Liver (tissue), 9 donors: Measurements from ENCODE around the gene EWSR1. TPM values are rescaled to one million over a fixed set of nuclear protein-coding genes. Genes with fewer than 3 reads are reported as not detected.

ENCODE experiments used
- DNase-seq: peaks from one replicate; pipeline ENCODE4 v3.0.0-alpha.2; 2017; ENCODE audit warnings: low spot score
- H3K27ac ChIP-seq, 2 donors: one replicate each; pipeline ENCODE4 v1.7.0; 2013; ENCODE audit warnings: inconsistent platforms in 2 of 2, low read length in 2 of 2, control low read depth in 1 of 2, low read depth in 1 of 2, mild to moderate bottlenecking in 1 of 2
- H3K27me3 ChIP-seq, 4 donors: one replicate each; pipeline versions ENCODE4 v1.6.1 to v1.7.0; 2013; ENCODE audit warnings: low read length in 3 of 4, inconsistent platforms in 1 of 4, mild to moderate bottlenecking in 1 of 4, moderate library complexity in 1 of 4; ENCODE audit not compliant: control insufficient read depth in 4 of 4, insufficient read depth in 4 of 4
- H3K36me3 ChIP-seq, 4 donors: one replicate each; pipeline versions ENCODE4 v1.6.1 to v1.7.0; 2013; ENCODE audit warnings: low read length in 3 of 4, mild to moderate bottlenecking in 3 of 4, low read depth in 1 of 4, moderate library complexity in 1 of 4; ENCODE audit not compliant: control insufficient read depth in 4 of 4, insufficient read depth in 3 of 4
- H3K4me1 ChIP-seq, 4 donors: one replicate each; pipeline versions ENCODE4 v1.6.1 to v1.7.0; 2013; ENCODE audit warnings: low read length in 3 of 4, mild to moderate bottlenecking in 3 of 4, moderate library complexity in 1 of 4; ENCODE audit not compliant: control insufficient read depth in 4 of 4, insufficient read depth in 4 of 4
- H3K4me3 ChIP-seq, 3 donors: one replicate each; pipeline versions ENCODE4 v1.6.1 to v1.7.0; 2013; ENCODE audit warnings: low read length in 3 of 3, control low read depth in 1 of 3, low read depth in 1 of 3, mild to moderate bottlenecking in 1 of 3
- H3K9ac ChIP-seq, 2 donors: one replicate each; pipeline ENCODE4 v1.7.0; 2013; ENCODE audit warnings: low read length in 2 of 2, mild to moderate bottlenecking in 2 of 2, moderate library complexity in 2 of 2, control low read depth in 1 of 2, low read depth in 1 of 2
- H3K9me3 ChIP-seq, 4 donors: one replicate each; pipeline versions ENCODE4 v1.6.1 to v1.7.0; 2013; ENCODE audit warnings: low read length in 3 of 4; ENCODE audit not compliant: control insufficient read depth in 4 of 4
- ATF3 ChIP-seq: IDR thresholded peaks from 2 replicates; pipeline ENCODE4 v1.6.1; 2016; ENCODE audit warnings: antibody characterized with exemption
- CTCF ChIP-seq: fragments of 150-350 bp; IDR thresholded peaks from 2 replicates; pipeline ENCODE4 v1.5.1; 2017; ENCODE audit warnings: improper control_type of control experiment, low read depth, low read length; ENCODE audit not compliant: missing input control
- EGR1 ChIP-seq, 2 donors: IDR thresholded peaks; 2 replicates each; pipeline ENCODE4 v1.6.1; 2016 to 2018; ENCODE audit warnings: antibody characterized with exemption in 2 of 2, low read depth in 2 of 2
- FOXA1 ChIP-seq: IDR thresholded peaks from 2 replicates; pipeline ENCODE4 v1.6.1; 2016; ENCODE audit warnings: antibody characterized with exemption
- FOXA2 ChIP-seq: IDR thresholded peaks from 2 replicates; pipeline ENCODE4 v1.6.1; 2016; ENCODE audit warnings: antibody characterized with exemption
- GABPA ChIP-seq, 2 donors: IDR thresholded peaks in 1 of 2; conservative IDR thresholded peaks in 1 of 2; 2 replicates each; pipeline ENCODE4 v1.6.1; 2016; ENCODE audit warnings: antibody characterized with exemption in 2 of 2, mild to moderate bottlenecking in 1 of 2, moderate library complexity in 1 of 2
- HNF4A ChIP-seq, 2 donors: conservative IDR thresholded peaks; 2 replicates each; pipeline ENCODE4 v1.6.1; 2016; ENCODE audit warnings: antibody characterized with exemption in 2 of 2, mild to moderate bottlenecking in 2 of 2
- HNF4G ChIP-seq: IDR thresholded peaks from 2 replicates; pipeline ENCODE4 v1.6.1; 2016; ENCODE audit warnings: antibody characterized with exemption
- JUND ChIP-seq, 2 donors: IDR thresholded peaks; 2 replicates each; pipeline ENCODE4 v1.6.1; 2016; ENCODE audit warnings: antibody characterized with exemption in 2 of 2
- MAX ChIP-seq: IDR thresholded peaks from 2 replicates; pipeline ENCODE4 v1.6.1; 2016; ENCODE audit warnings: antibody characterized with exemption
- NR2F2 ChIP-seq: IDR thresholded peaks from 2 replicates; pipeline ENCODE4 v1.6.1; 2016; ENCODE audit warnings: antibody characterized with exemption
- RAD21 ChIP-seq, 2 donors: IDR thresholded peaks; 2 replicates each; pipeline ENCODE4 v1.6.1; 2016; ENCODE audit warnings: antibody characterized with exemption in 2 of 2, mild to moderate bottlenecking in 2 of 2
- REST ChIP-seq: IDR thresholded peaks from 2 replicates; pipeline ENCODE4 v1.6.1; 2016; ENCODE audit warnings: antibody characterized with exemption, mild to moderate bottlenecking
- RXRA ChIP-seq, 2 donors: IDR thresholded peaks; 2 replicates each; pipeline ENCODE4 v1.6.1; 2017 to 2018; ENCODE audit warnings: antibody characterized with exemption in 2 of 2, mild to moderate bottlenecking in 1 of 2
- SP1 ChIP-seq: IDR thresholded peaks from 2 replicates; pipeline ENCODE4 v1.6.1; 2018; ENCODE audit warnings: antibody characterized with exemption, mild to moderate bottlenecking
- TAF1 ChIP-seq: conservative IDR thresholded peaks from 2 replicates; pipeline ENCODE4 v1.6.1; 2016; ENCODE audit warnings: antibody characterized with exemption, mild to moderate bottlenecking
- YY1 ChIP-seq: IDR thresholded peaks from 2 replicates; pipeline ENCODE4 v1.6.1; 2016; ENCODE audit warnings: antibody characterized with exemption, mild to moderate bottlenecking
- ZBTB33 ChIP-seq: IDR thresholded peaks from 2 replicates; pipeline ENCODE4 v1.6.1; 2016; ENCODE audit warnings: antibody characterized with exemption
- WGBS: extraction: QIAGEN DNeasy Blood & Tissue Kit; methylation state at CpG from one replicate; pipeline ENCODE4 v1.1.7; 2013; 5-methylcytosine and 5-hydroxymethylcytosine counted together
- polyA plus RNA-seq, 2 donors: library from polyadenylated mRNA; stranded (reverse) in 1 of 2; unstranded in 1 of 2; fragments of 200-250 nt in 1 of 2; fragments of >200 nt in 1 of 2; fragmentation: Nextera tagmentation in 1 of 2; extraction: Ambion mirVana in 1 of 2; gene quantifications; one replicate each; pipeline versions ENCODE4 v1.2.1 to v1.2.3, GENCODE V29; 2013 to 2015
- total RNA-seq, 2 donors: library from RNA; depleted of rRNA; stranded (reverse); fragments of >200 nt; gene quantifications; one replicate each; pipeline ENCODE4 v1.2.3, GENCODE V29; 2014
- donor health status: healthy.
- donor health status: healthy.
- donor health status: healthy.
- donor health status: healthy.
- donor health status: healthy.

The EWSR1 gene
- total and polyA plus RNA-seq, 4 donors: 64.8 to 134 (median 78.3) TPM

GRCh38 chr22:29260031-29260560 is 8.0 kb upstream of the EWSR1 start:
- H3K4me3 ChIP-seq: no peak overlapping the region
- H3K36me3 ChIP-seq: peaks cover 0 to 12% (median 2%) of the 10 kb centered on the region in 4 donors
- H3K27ac ChIP-seq: no peak overlapping the region
- H3K9me3 ChIP-seq: no peaks in the 10 kb centered on the region
- H3K9ac ChIP-seq: no peak overlapping the region
- WGBS: 97% methylated on average over 13 of the region's 13 CpGs
- H3K27me3 ChIP-seq: no peaks in the 10 kb centered on the region
- TF ChIP-seq HNF4A (conservative IDR thresholded peaks at IDR 0.05): no peak
- no peak for TF ChIP-seq REST
- TF ChIP-seq RAD21 (IDR thresholded peaks at IDR 0.05): no peak
- TF ChIP-seq FOXA2: no peak
- TF ChIP-seq GABPA (IDR thresholded peaks at IDR 0.05 in 1 of 2, conservative IDR thresholded peaks at IDR 0.05 in 1 of 2): no peak
- no peak for TF ChIP-seq HNF4G
- no peak for TF ChIP-seq SP1
- no peak for TF ChIP-seq CTCF
- TF ChIP-seq ATF3: no peak
- no peak for TF ChIP-seq NR2F2
- no peak for TF ChIP-seq RXRA (IDR thresholded peaks at IDR 0.05)
- no peak for TF ChIP-seq YY1
- TF ChIP-seq TAF1: no peak
- no peak for TF ChIP-seq JUND (IDR thresholded peaks at IDR 0.05)
- no peak for TF ChIP-seq MAX
- no peak for TF ChIP-seq FOXA1
- TF ChIP-seq ZBTB33: no peak
- TF ChIP-seq EGR1 (IDR thresholded peaks at IDR 0.05; ENCODE audit: low read depth in 2 of 2): no peak
- DNase-seq: no peak
- H3K4me1 ChIP-seq: no peaks in the 10 kb centered on the region
